ENCODE data around the gene H19.

H19 gene

GRCh38 chr11:1982873-1983600 lies 14.6 kb downstream of the H19 start:
- no peak for DNase-seq

GRCh38 chr11:1979607-1980006 lies 18.0 kb downstream of the H19 start:
- DNase-seq, result no peak

- no peak for DNase-seq
These were observed 18.7 kb downstream of the H19 start for GRCh38 chr11:1978720-1979473.

- no peak for DNase-seq
These were observed 22.5 kb downstream of the H19 start for GRCh38 chr11:1975185-1975584.

- DNase-seq, result no peak
These were observed 26.7 kb downstream of the H19 start for GRCh38 chr11:1970956-1971355.

- DNase-seq, result no peak
These were observed 27.9 kb downstream of the H19 start for GRCh38 chr11:1969776-1970175.

GRCh38 chr11:1969035-1969434 lies 28.6 kb downstream of the H19 start:
- DNase-seq, result no peak

GRCh38 chr11:1968454-1969002 lies 29.1 kb downstream of the H19 start:
- DNase-seq, result no peak

GRCh38 chr11:1967641-1968225 lies 29.9 kb downstream of the H19 start:
- DNase-seq, result no peak

GRCh38 chr11:1966531-1966930 lies 31.1 kb downstream of the H19 start:
- DNase-seq, result no peak

- no peak for DNase-seq
These were observed 32.7 kb downstream of the H19 start for GRCh38 chr11:1964955-1965354.

GRCh38 chr11:1964348-1964747 lies 33.3 kb downstream of the H19 start:
- no peak for DNase-seq

- DNase-seq, result no peak
These were observed 33.8 kb downstream of the H19 start for GRCh38 chr11:1963864-1964263.

GRCh38 chr11:1959786-1960185 lies 37.9 kb downstream of the H19 start:
- no peak for DNase-seq

- DNase-seq, result no peak
These were observed 39.3 kb downstream of the H19 start for GRCh38 chr11:1958367-1958766.

- DNase-seq, result no peak
These were observed 44.0 kb downstream of the H19 start for GRCh38 chr11:1953489-1954266.

- DNase-seq, result no peak
These were observed 44.7 kb downstream of the H19 start for GRCh38 chr11:1952806-1953482.

- no peak for DNase-seq
These were observed 47.7 kb downstream of the H19 start for GRCh38 chr11:1949922-1950321.

- no peak for DNase-seq
These were observed 48.3 kb downstream of the H19 start for GRCh38 chr11:1949302-1949701.

GRCh38 chr11:1948389-1948788 lies 49.3 kb downstream of the H19 start:
- DNase-seq, result no peak

- DNase-seq, result no peak
These were observed 49.9 kb downstream of the H19 start for GRCh38 chr11:1947592-1948237.
